Vagina (tissue), 2 donors: ENCODE data around the gene RGL2.
"Not testable (repeated sequence)": the region's sequence is repeated elsewhere in the genome, so short reads cannot be mapped to it uniquely, and the experiment has no call there.

Experiments used
- POLR2A ChIP-seq, 2 donors: fragments of 450-650 bp; IDR thresholded peaks; one replicate each; pipeline ENCODE4 v1.6.1; 2017; ENCODE audit warnings: antibody characterized with exemption in 2 of 2, mild to moderate bottlenecking in 2 of 2, moderate library complexity in 2 of 2
- TF ChIP-seq, protein P1 (sequence below), 3 experiments: fragments of 450-650 bp in 2 of 3; fragments of 200-600 bp in 1 of 3; sonication (generic) in 1 of 3; IDR thresholded peaks; one replicate each; pipeline ENCODE4 v1.5.1; 2017 to 2019; ENCODE audit warnings: antibody characterized with exemption in 3 of 3, mild to moderate bottlenecking in 2 of 3, moderate library complexity in 2 of 3

DNA sequence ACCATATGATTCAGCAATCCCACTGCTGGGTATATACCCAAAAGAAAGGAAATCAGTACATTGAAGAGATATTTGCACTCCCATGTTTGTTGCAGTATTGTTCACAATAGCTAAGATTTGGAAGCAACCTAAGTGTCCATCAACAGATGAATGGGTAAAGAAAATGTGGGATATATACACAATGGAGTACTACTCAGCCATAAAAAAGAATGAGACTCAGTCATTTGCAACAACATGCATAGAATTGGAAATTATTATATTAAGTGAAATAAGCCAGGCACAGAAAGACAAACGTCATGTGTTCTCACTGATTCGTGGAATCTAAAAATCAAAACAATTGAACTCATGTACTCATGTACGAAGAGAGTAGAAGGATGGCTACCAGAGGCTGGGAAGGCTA lies 36.3 kb downstream of the RGL2 start:
- TF ChIP-seq, protein P1, sequence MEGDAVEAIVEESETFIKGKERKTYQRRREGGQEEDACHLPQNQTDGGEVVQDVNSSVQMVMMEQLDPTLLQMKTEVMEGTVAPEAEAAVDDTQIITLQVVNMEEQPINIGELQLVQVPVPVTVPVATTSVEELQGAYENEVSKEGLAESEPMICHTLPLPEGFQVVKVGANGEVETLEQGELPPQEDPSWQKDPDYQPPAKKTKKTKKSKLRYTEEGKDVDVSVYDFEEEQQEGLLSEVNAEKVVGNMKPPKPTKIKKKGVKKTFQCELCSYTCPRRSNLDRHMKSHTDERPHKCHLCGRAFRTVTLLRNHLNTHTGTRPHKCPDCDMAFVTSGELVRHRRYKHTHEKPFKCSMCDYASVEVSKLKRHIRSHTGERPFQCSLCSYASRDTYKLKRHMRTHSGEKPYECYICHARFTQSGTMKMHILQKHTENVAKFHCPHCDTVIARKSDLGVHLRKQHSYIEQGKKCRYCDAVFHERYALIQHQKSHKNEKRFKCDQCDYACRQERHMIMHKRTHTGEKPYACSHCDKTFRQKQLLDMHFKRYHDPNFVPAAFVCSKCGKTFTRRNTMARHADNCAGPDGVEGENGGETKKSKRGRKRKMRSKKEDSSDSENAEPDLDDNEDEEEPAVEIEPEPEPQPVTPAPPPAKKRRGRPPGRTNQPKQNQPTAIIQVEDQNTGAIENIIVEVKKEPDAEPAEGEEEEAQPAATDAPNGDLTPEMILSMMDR (IDR thresholded peaks at IDR 0.05), result not testable (repeated sequence)
- TF ChIP-seq POLR2A (IDR thresholded peaks at IDR 0.05), result not testable (repeated sequence)
